PC-9 (cell line): Measurements from ENCODE around the gene USF2. TPM values are rescaled to one million over a fixed set of nuclear protein-coding genes. Genes with fewer than 3 reads are reported as not detected.

Experiments
- BruUV-seq: library from RNA; stranded (reverse); fragments of 400-500 nt; replicated peaks from 2 replicates; lab custom pipeline; 2021; lab: Mats Ljungman, UMichigan
- CTCF ChIA-PET: fragments of 300-600 bp; sonication (Branson Sonifier 250); formaldehyde crosslinking; loops from one replicate; lab custom pipeline; 2022; ENCODE audit warnings: antibody characterized with exemption; lab: Charles Lee
- POLR2A ChIA-PET: fragments of 300-600 bp; sonication (Branson Sonifier 250); formaldehyde crosslinking; loops from one replicate; lab custom pipeline; 2022; ENCODE audit warnings: antibody characterized with exemption; ENCODE audit not compliant: unreplicated experiment; lab: Charles Lee
- DNase-seq, 2 experiments: peaks; one replicate each; pipeline versions ENCODE4 v3.0.0 to v3.0.0-alpha.2; 2015 to 2022; ENCODE audit warnings: mixed read lengths in 1 of 2
- H2AFZ ChIP-seq: fragments of 200-600 bp; sonication (generic); 2 replicates; pipeline ENCODE4 v1.8.1; 2017; ENCODE audit warnings: antibody characterized with exemption
- H3F3A ChIP-seq: fragments of 200-600 bp; sonication (generic); 2 replicates; pipeline ENCODE4 v1.8.1; 2017; ENCODE audit warnings: antibody characterized with exemption, mild to moderate bottlenecking, low read depth; ENCODE audit not compliant: insufficient read depth
- H3K27ac ChIP-seq: fragments of 200-600 bp; sonication (generic); 2 replicates; pipeline ENCODE4 v1.6.1; 2016; ENCODE audit warnings: mixed run types
- H3K27me3 ChIP-seq: fragments of 200-600 bp; sonication (generic); 2 replicates; pipeline ENCODE4 v1.6.1; 2016; ENCODE audit warnings: low read depth, mixed run types; ENCODE audit not compliant: insufficient read depth
- H3K36me3 ChIP-seq: fragments of 200-600 bp; sonication (generic); 2 replicates; pipeline ENCODE4 v1.6.1; 2016; ENCODE audit warnings: low read depth, mixed run types
- H3K4me1 ChIP-seq: fragments of 200-600 bp; sonication (generic); replicated peaks from 2 replicates; pipeline ENCODE4 v1.6.1; 2016; ENCODE audit warnings: mixed run types; ENCODE audit not compliant: insufficient read depth
- H3K4me2 ChIP-seq: fragments of 200-600 bp; sonication (generic); 2 replicates; pipeline ENCODE4 v1.6.1; 2017; ENCODE audit warnings: mixed run types
- H3K4me3 ChIP-seq: fragments of 200-600 bp; sonication (generic); 2 replicates; pipeline ENCODE4 v1.6.1; 2016; ENCODE audit warnings: mixed run types
- H3K79me2 ChIP-seq: fragments of 200-600 bp; sonication (generic); 2 replicates; pipeline ENCODE4 v1.6.1; 2017; ENCODE audit warnings: low read depth, mixed run types
- H3K9me2 ChIP-seq: fragments of 200-600 bp; sonication (generic); 2 replicates; pipeline ENCODE4 v1.8.1; 2017; ENCODE audit warnings: mild to moderate bottlenecking; ENCODE audit not compliant: insufficient read depth
- H3K9me3 ChIP-seq: fragments of 200-600 bp; sonication (generic); 2 replicates; pipeline ENCODE4 v1.8.1; 2016; ENCODE audit warnings: low read depth; ENCODE audit not compliant: insufficient read depth
- H4K20me1 ChIP-seq: fragments of 200-600 bp; sonication (generic); 2 replicates; pipeline ENCODE4 v1.8.1; 2017; ENCODE audit not compliant: insufficient read depth
- EZH2 ChIP-seq: fragments of 200-600 bp; sonication (generic); IDR thresholded peaks from 2 replicates; pipeline ENCODE4 v1.8.0; 2017; ENCODE audit warnings: antibody characterized with exemption, low read depth
- intact Hi-C: fragments of 100-400 bp; cut with micrococcal nuclease; formaldehyde crosslinking; loops from one replicate; pipeline ENCODE4 v1.10.0; 2022; ENCODE audit not compliant: unreplicated experiment
- total RNA-seq: library from RNA; stranded (reverse); gene quantifications from 2 replicates; pipeline ENCODE4 v1.2.3, GENCODE V29; 2021
- TF ChIP-seq, protein P1 (sequence below): fragments of 200-600 bp; sonication (generic); conservative IDR thresholded peaks from 2 replicates; pipeline ENCODE4 v1.6.1; 2017; ENCODE audit warnings: mixed run types, antibody characterized with exemption, mild to moderate bottlenecking, moderate library complexity

USF2 gene
- total RNA-seq, 1 experiment from 2014 or later = 98.2 TPM

DNA sequence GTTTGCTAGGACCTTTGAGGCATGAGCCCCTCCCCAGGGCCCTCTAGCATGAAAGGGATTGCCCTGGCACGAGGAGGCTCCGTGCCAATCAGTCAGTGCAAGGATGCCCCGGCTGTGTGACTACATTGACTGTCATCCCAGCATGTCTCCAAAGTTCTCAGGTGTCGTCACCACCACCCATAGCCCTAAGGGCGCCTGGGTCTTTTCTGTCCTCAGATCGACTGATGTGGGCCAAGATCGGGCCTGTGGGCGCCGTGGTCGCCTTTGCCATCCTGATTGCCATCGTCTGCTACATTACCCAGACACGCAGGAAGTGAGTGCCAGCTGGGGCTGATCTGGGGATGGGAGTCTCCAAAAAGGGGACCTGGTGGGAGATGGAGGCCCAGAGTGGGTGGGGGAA, 41.6 kb downstream of the USF2 start:
- H3K4me3 ChIP-seq = peak overlapping the region; percentile 86
- H3K9me3 ChIP-seq = no peaks in the 10 kb centered on the region
- peak overlapping the region; percentile 99 for H3K4me2 ChIP-seq
- no peaks in the 10 kb centered on the region for H3K27me3 ChIP-seq
- peaks cover 28% of the 10 kb centered on the region for H3K36me3 ChIP-seq
- no TSS peak for BruUV-seq
- CTCF ChIA-PET = no interaction called here
- H3K79me2 ChIP-seq = peaks cover 46% of the 10 kb centered on the region
- no peak overlapping the region for H2AFZ ChIP-seq
- DNase-seq = peak; percentile 37 to 63
- no peaks in the 10 kb centered on the region for H4K20me1 ChIP-seq
- intact Hi-C loops = loop anchor here (10.0 kb wide), 1 partner anchor 624 kb away; the partner anchor contains the start of gene LRFN3
- peak overlapping the region; percentile 97 for H3K27ac ChIP-seq
- no peaks in the 10 kb centered on the region for H3K9me2 ChIP-seq
- H3F3A ChIP-seq = peaks cover 62% of the 10 kb centered on the region
- TF ChIP-seq, protein P1, sequence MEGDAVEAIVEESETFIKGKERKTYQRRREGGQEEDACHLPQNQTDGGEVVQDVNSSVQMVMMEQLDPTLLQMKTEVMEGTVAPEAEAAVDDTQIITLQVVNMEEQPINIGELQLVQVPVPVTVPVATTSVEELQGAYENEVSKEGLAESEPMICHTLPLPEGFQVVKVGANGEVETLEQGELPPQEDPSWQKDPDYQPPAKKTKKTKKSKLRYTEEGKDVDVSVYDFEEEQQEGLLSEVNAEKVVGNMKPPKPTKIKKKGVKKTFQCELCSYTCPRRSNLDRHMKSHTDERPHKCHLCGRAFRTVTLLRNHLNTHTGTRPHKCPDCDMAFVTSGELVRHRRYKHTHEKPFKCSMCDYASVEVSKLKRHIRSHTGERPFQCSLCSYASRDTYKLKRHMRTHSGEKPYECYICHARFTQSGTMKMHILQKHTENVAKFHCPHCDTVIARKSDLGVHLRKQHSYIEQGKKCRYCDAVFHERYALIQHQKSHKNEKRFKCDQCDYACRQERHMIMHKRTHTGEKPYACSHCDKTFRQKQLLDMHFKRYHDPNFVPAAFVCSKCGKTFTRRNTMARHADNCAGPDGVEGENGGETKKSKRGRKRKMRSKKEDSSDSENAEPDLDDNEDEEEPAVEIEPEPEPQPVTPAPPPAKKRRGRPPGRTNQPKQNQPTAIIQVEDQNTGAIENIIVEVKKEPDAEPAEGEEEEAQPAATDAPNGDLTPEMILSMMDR = no peak
- no peak for TF ChIP-seq EZH2
- POLR2A ChIA-PET = no interaction called here
- H3K4me1 ChIP-seq = peaks cover 74% of the 10 kb centered on the region

DNA sequence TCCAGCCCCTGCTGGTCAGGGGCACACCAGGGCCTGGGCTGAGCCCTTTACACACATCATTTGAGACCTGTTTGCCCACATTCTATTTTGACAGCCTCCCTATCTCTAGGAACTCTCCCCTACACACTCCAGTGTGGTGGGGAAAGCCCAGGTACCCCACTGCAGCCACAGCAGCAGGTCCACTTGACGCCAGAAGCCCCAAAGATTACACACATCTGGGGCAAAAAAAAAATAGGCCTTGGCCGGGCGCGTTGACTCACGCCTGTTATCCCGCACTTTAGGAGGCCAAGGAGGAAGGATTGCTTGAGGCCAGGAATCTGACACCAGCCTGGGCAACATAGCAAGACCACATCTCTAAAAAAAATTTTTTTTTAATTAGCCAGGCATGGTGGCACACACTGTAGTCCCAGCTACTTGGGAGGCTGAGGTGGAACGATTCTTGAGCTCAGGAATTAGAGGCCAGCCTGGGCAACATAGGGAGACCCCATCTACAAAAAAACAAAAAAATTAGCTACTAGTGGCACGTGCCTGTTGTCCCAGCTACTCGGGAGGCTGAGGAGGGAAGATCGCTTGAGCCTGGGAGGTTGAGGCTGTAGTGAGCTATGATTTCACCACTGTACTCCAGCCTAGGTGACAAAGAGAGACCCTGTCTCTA, 42.2 kb downstream of the USF2 start:
- peaks cover 67% of the 10 kb centered on the region for H3F3A ChIP-seq
- no peaks in the 10 kb centered on the region for H3K9me3 ChIP-seq
- BruUV-seq = no TSS peak
- no peak overlapping the region for H2AFZ ChIP-seq
- peak; percentile 49 to 85 for DNase-seq
- peaks cover 80% of the 10 kb centered on the region for H3K4me1 ChIP-seq
- no peak for TF ChIP-seq EZH2
- TF ChIP-seq, protein P1 = no peak
- ChIA-PET POLR2A (no interaction called here), CTCF (interaction anchor here (0.6 kb wide), 2 partner anchors 41 to 56 kb away, joined by 3 read pairs; no protein-coding TSS in a partner anchor)
- peaks cover 28% of the 10 kb centered on the region for H3K36me3 ChIP-seq
- H3K27ac ChIP-seq = peak overlapping the region; percentile 97
- peak overlapping the region; percentile 86 for H3K4me3 ChIP-seq
- H4K20me1 ChIP-seq = no peaks in the 10 kb centered on the region
- no peaks in the 10 kb centered on the region for H3K27me3 ChIP-seq
- H3K4me2 ChIP-seq = peak overlapping the region; percentile 99
- intact Hi-C loops = loop anchor here (10.0 kb wide), 1 partner anchor 624 kb away; the partner anchor contains the start of gene LRFN3
- H3K79me2 ChIP-seq = peaks cover 46% of the 10 kb centered on the region
- no peaks in the 10 kb centered on the region for H3K9me2 ChIP-seq

DNA sequence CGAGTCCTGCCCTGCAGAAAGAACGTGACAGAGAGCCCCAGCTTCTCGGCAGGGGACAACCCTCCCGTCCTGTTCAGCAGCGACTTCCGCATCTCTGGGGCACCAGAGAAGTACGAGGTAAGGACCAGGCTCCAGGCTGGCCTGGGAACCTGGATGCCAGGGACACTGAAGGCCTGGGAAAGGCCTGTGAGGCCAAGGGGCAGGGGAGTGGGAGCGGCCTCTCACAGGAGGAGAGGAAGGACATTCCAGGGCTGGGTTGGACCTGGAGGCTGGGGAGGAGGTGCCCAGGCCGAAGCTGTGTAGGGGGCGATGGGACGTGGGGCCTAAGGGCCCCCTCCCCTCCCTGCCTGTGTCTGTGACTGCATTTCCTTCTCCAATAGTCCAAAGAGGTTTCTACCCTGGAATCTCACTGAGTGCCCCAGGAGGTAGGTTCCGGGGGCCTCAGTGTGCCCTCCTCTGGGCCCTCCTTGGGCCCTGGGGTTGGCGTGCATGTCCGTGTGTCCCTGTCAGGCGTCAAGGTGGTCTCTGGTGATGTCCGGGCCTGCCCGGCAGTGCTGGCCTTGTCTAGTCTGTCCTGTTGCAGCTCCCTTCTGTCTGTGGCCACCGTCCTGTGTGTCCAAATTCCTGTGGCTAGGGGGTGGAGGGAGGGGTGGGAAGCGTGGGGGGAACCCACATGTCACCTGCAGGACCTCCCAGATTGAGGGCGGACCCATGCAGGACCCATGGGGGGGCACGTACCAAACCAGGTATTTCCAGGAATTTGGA, 43.3 kb downstream of the USF2 start:
- Histone ChIP-seq H3K9me3 (no peaks in the 10 kb centered on the region), H3K4me1 (peaks cover 88% of the 10 kb centered on the region), H3K4me3 (peak overlapping the region; percentile 86), H3K36me3 (peaks cover 28% of the 10 kb centered on the region), H4K20me1 (no peaks in the 10 kb centered on the region), H3K27ac (peak overlapping the region; percentile 97), H2AFZ (no peak overlapping the region), H3F3A (peaks cover 77% of the 10 kb centered on the region), H3K9me2 (no peaks in the 10 kb centered on the region), H3K79me2 (peaks cover 46% of the 10 kb centered on the region), H3K4me2 (peak overlapping the region; percentile 99), H3K27me3 (no peaks in the 10 kb centered on the region)
- peak; percentile 60 to 62 for DNase-seq
- ChIA-PET POLR2A (interaction anchor here (0.6 kb wide), 2 partner anchors 336 to 436 kb away, joined by 4 to 7 read pairs; partner anchors contain the start of genes COX6B1 and LIN37), CTCF (interaction anchor here (0.6 kb wide), 1 partner anchor 429 kb away, joined by 7 read pairs; no protein-coding TSS in a partner anchor)
- intact Hi-C loops = loop anchor here (10.0 kb wide), 1 partner anchor 623 kb away; the partner anchor contains the start of gene LRFN3
- TSS peak; percentile 27 for BruUV-seq
- TF ChIP-seq, protein P1 = no peak
- TF ChIP-seq EZH2 = no peak
